Fibroblast of skin of back (primary cell): ENCODE measurements around the gene ASTL.
"Not testable (repeated sequence)": the region's sequence is repeated elsewhere in the genome, so short reads cannot be mapped to it uniquely, and the experiment has no call there.

ENCODE experiments used
- DNase-seq: peaks from one replicate; pipeline ENCODE4 v3.0.0-alpha.2; 2013

ASTL gene

DNA sequence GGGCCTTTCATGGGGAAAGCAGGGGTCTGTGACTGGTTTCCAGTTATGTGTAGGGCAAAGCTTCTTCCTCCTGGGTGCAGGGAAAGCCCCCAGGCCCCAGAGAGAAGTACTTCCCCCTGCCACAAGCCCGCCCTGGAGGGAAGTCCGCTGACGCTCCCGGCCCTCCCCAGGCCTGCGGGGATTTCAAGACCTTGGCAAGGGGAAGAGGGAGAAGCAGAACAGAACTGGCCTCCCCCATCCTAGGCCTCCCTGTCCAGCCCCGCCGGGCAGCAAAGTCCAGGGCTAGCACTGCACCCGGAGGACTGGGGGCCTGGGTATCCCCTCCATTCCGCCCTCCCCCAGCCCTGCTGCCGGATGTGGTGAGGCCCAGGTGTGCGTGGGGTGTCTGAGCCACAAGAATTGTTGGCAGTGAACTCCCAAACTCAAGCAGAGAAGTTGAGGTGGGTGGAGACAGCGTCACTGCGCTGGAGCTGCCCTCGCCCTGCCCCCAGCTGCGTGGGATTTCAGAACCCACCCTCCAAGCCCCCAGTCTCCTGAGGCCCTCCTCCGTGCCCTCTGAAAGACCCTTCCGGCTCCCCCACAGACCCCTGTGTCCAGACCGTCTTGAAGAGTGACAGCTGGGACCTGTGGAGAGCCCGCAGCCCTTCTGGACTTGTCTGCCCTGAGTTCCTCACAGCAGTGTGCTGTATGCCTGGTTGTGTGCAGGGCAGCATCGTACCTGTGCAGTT is 8.0 kb upstream of the ASTL start:
- no peak for DNase-seq

DNA sequence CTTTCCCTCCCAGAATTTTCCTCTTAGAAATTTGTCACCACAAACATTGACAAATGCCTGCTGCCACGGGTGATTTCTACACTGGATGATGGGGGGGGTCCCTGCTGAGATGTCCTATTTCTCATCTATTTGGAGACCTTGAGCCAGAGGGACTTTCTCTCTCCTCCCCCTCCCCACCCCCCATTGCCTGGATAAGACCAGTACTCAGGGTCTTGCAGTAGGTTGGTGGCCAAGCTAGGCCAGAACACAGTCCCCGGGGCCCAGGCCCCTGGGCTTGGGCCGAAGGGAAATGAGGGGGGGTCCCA is 7.5 kb upstream of the ASTL start:
- no peak for DNase-seq

GRCh38 chr2:96145036-96145847 is 6.9 kb upstream of the ASTL start, which contains the start of gene DUSP2:
Gene DUSP2, minus strand, starts transcription at chr2:96145440. Its CDS starts 86 bp downstream, at chr2:96145354.
- peak; percentile 71 for DNase-seq

DNA sequence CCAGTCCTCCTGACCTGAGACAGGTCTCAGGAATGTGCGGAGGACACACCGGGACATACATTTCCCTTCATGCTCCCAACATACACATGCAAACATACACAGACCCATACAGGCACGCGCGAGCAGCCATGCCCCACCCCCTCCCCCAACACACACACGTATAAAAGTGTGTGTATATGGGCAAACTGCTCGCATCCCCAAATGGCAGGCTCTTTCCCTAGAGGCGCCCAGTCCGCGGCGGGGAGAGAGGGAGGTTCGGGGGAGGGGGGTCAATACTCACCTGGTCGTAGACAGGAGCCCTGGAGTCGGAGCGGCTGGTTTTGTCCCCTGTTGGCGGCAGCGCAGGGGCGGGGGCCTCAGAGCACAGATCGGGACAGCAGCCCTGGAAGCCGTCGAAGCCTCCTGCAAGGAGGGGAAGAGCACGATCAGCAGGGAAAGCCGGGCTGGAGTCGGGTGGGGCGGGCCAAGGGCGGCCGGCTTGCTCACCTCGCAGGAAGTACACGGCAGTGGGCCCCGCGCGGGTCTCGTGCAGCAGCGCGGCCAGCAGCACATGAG is 6.3 kb upstream of the ASTL start:
- DNase-seq: no peak

- DNase-seq: no peak
Observed at GRCh38 chr2:96143848-96144480, 5.7 kb upstream of the ASTL start.

GRCh38 chr2:96143231-96143847 is 5.0 kb upstream of the ASTL start:
- no peak for DNase-seq

GRCh38 chr2:96142217-96143113 is 4.2 kb upstream of the ASTL start:
- DNase-seq: no peak

GRCh38 chr2:96141624-96141967 is 3.3 kb upstream of the ASTL start:
- not testable (repeated sequence) for DNase-seq

GRCh38 chr2:96140941-96141623 is 2.8 kb upstream of the ASTL start:
- DNase-seq: no peak

- no peak for DNase-seq
Observed at GRCh38 chr2:96139181-96139758, 968 bp upstream of the ASTL start.

DNA sequence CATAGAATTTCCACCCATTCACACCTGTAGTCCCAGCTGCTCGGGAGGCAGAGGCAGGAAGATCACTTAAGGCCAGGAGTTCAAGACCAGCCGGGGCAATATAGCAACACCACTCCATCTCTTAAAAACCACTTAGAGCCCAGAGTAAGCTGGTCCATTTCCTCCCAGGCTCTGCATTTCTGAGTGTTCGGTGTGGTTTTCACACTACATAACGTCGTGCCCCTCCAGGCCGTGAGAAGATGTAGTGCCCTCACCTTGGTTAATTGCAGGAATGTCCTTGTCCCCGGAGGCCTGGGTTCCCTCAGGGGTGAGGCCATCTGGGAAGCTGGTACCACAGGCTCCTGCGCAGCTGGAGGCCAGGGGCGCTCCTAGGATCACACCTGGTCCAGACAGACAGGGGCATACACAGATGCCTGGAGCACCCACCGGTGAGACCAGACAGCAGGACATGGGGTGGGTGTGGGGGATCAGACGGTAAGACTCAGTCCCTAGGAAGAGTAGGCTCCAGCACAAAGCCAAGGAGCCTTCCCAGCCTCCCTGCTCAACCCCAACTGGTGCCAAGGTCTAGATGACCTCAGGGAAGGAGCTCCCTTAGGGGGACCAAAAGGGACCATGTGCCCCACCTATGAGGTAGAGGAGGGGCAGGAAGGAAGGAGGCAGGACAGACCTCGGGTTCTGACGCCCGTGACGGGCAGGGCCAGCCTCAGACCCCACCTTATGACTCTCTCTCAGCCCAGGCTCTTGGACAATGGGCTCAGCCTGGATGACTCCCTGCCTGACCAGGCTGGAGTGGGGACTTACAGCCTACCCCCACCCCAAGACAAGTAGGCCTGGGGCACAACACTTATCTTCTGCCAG is 752 bp downstream of the ASTL start:
- DNase-seq: no peak

DNA sequence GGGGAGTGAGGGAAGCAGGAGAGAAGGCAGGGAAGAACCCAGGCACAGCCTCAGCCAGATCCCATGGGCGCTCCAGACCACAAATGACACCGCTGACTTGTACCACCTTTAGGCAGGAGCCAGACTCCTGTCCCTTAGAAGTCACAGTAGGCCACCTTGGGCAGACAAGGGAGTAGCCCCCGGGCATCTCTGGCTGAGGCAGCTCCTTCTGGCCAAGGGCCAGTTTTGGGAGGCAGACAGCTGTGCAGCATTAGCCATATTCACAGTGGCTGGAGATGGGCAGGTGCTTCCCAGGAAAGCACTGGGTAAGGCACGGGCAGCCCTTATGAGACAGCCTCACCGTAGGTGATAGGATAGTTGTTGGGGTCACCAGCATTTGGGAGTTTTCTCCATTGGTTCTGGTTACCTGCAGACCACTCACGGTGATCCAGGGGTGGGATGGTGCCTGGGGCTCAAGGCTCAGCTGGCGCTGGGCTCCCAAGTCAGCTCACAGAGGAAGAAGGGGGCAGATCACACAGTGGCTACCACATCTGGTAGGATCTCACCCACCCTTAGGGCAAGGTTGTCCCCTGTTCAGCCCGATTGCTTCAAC is 2.1 kb downstream of the ASTL start:
- no peak for DNase-seq

DNA sequence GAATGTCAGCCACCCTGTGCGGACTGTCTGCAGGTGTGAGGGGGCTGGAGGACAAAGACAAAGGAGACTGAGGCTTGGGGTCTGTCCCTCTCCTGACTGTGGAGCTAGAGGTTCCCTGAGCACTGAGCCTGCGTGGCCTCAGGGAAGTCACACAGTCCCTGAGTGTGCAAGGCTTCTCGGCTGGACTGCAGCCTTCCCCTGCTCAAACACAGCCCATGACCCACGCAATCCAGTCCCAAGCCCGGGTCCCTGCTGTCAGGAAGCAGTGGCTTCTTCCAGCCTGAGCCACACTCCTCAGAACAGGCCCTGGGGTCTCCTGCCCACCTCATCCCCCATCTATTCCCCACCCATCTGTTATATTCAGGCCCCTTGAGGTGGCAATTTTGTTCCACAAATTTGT is 2.7 kb downstream of the ASTL start:
- no peak for DNase-seq

DNA sequence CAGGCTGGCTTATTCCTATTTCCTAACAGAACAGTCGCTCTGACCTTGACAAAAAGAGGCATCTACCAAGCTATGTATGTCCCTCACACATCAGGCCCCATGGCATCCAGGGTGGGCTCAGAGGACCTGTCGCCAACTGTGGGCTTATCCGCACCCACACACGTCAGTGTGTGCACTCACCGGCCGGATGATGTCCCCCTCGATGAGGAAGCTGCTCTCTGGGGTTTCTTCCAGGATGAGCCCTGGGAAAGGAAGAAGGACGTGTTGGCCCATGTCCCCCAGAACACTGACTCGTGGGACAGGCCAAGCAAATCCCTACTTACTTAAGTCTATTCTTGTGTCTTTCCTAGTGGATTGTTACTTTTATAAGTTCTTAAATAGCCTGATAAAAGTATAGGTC is 3.1 kb downstream of the ASTL start:
- no peak for DNase-seq

GRCh38 chr2:96134421-96134820 is 3.9 kb downstream of the ASTL start:
- DNase-seq: no peak

DNA sequence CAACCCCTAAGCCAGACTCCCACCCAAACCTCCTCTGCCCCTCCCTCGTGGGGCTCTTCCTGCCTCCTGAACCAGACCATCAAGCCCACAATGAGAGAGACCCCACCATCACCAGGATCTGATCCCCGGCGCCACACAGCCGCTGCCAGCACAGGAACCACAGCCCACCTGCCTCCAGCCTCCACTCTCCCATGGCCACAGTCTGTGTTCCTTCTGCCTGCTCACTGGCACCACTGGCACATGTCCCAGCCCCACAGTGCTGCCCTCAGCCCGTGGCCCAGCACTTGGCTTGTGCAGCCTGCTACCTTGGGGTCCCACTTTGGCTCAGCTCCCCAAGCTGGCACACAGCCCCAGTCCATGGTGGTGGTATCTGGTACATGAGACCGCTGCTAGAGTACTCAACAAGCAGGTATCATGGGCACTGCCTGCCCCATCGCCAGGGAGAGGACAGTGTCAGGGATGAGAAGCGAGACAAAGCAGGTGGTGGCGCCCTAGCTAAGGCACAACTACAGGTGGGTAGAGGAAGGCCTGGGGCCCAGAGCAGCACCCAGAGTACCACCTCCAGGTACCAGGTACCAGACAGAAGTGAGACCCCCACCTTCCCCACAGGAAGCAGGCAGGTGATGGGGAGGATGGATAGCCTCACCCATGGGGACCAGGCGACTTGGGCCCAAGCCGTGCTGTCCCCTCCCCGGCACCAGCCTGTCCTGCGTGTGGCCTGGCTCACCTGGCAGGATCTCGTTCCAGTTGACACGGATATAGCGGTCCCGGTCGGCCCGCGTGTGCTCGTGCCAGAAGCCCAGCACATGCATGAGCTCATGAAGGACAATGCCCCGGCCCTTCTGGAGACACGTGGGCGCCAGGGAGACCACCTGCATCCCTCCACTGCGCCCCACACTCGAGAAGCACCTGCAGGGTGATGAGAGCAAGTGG is 6.2 kb downstream of the ASTL start:
- DNase-seq: no peak

DNA sequence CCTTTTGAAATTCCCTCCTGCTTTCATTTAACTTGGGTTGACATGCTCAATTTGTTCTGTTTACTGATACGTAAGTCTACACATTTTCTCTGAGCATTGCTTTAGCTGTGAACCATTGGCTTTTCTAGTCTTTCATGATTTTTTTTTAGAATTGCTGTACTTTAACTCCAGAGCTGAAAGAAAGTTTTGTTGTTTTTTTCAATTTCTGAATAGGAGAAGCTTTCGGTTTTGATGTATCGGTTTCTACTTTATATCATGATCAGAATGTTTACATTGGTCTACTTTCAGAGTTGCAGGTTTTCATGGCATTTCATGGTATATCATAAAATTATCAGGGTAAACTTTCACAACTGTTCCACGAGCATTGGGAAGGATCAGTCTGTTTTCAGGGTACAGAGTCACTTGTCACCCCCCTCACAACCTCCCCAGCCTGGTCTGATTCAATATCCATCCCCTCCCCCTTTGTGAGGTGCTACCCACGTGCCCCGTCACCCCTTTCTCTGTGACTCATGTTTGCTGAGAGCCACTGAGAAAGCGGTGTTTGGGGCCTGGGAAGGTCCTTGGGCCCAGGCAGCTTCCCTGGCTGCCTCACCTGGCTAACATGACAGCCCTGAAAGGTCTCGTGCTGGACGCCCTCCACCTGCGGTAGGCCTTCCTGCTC is 7.0 kb downstream of the ASTL start:
- no peak for DNase-seq

GRCh38 chr2:96130483-96130882 is 7.8 kb downstream of the ASTL start:
- no peak for DNase-seq
